HG03520 (cell line): Measurements from ENCODE around the gene DVL3.

Source experiments
- ATAC-seq: cut with Tn5 transposase; IDR thresholded peaks from one replicate; pipeline ENCODE4 v1.9.1; 2021; ENCODE audit warnings: mild to moderate bottlenecking, moderate library complexity; ENCODE audit not compliant: unreplicated experiment

The DVL3 gene

DNA sequence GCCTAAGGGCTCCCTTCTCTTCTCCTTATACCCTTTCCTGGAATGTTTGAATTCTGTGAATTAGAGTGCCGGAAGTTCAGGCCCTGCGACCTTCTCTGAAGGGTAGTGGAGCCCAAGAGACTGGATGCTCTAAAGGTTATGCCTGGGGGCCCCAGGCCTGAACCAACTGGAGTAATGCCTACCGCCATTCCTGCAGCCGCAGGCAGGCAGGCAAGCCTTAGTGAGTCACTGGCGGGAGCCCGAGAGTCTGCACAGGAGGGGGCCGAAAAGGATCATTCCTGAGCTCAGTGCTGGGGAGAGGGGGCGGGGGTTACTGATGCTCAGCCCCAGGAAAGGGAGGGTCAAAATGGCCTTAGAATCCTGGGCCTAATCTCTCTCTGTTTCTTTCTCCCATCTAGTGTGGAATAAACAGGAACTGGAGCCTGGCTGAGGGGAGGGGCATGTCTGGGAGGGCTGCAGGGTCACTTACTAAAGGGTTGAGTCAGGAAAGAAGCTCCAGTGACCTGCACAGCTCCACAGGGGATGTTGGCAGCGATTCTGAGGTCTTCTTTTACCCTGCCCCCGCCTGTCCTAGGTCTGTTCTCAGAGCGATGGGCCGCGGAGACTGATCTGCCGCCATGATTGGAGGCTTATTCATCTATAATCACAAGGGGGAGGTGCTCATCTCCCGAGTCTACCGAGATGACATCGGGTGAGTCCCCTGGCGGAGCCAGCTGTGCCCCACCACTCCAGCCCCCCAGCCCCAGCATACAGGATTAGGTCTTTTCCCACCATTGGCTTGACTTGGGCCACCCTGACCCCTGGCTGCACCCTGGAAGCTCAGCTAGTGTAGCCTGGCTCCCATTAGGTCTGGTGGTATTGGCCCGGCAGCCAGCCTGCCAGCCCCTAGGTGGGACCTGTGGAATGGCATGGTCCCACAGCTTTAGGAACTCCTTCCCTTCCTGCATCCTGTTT lies 21.5 kb downstream of the DVL3 start:
- ATAC-seq: no peak

DNA sequence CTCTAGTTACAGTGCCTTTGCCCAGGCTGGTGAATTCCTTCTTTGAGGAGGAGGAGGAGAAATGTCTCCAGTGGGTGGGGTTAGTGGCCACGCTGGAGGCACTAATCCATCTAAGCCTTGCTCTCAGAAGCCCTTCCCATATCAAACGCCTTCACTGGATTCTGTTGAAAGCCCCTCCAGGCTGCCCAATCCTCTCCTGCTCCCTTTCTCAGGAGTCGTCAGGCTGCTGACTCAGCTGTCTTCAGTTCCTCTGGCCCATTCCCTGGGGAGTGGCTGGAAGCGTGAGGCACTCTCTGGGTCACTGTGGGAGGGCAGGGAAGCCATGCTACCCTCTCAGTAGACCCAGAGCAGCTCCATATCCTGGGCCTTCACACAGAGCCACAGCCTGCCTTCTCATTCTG lies 22.2 kb downstream of the DVL3 start:
- no peak for ATAC-seq

DNA sequence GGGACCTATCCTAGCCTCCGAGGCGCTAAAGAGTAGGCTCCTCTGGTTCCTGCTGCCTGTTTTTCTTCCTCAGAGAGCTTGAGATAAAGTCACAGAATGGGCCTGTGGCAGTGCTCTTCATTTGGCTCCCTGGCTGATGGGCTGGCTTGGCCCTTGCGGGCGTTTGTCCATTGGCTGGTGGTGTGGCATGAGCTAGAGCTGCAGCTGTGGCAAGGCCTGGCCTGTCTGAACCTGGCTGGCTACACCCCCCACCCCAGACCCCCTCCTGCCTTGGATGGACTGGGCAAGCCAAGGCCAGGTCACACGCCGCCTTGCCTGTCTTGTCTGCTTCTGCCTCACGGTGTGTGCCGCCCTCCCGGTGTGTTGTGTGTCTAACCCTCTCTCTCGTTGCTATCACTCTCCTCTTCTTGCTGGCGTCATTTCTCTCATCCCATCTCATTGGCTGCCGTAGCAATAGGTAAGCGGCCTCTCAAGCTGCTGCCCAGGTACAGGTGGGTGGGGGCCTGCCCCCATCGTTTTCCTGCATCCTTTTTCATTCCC lies 22.7 kb downstream of the DVL3 start:
- no peak for ATAC-seq

DNA sequence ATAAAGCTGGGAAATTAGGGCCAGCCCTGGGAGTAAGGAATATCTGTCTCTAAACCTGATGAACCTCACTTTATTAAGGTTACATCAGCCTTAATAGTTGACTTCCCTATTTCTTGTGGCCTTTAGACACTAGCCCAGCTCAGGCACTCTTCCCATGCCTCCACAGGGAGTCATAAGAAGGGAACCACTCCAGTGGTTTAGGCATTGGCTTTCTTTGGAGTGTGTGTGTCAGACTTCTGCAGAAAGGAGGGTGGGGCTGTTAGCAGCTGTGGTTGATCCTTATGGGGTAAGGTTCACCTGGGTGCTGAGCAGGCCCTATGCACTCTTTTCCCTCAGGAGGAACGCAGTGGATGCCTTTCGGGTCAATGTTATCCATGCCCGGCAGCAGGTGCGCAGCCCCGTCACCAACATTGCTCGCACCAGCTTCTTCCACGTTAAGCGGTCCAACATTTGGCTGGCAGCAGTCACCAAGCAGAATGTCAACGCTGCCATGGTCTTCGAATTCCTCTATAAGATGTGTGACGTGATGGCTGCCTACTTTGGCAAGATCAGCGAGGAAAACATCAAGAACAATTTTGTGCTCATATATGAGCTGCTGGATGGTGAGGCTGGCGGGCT lies 23.5 kb downstream of the DVL3 start:
- ATAC-seq: no peak

DNA sequence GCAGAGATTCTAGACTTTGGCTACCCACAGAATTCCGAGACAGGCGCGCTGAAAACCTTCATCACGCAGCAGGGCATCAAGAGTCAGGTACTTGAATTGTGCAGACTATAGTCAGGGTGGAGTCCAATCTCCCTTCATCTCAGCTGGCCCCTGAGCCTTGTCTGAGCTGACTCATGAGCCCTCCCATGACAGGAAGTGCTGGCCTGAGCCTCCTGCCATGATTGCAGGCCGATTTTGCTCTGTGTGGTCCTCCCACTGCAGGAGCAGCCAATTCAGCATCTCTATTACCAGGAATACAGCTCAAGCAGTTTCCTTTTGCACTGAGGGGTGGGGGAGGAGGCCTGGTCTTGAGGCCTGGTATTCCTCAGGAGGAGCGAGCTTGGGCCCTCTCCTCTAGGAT lies 25.0 kb downstream of the DVL3 start:
- no peak for ATAC-seq

DNA sequence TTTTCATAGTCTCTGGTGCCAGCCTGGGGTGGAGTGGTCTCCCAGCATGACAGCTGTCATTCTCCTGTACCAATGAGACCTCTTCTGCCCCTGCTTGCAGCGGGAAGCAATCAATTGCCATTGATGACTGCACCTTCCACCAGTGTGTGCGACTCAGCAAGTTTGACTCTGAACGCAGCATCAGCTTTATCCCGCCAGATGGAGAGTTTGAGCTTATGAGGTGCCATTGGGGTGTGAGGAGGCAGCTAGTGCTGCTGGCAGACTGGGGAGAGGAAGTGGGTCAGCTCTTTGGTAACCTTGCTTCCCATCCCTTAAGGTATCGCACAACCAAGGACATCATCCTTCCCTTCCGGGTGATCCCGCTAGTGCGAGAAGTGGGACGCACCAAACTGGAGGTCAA lies 26.4 kb downstream of the DVL3 start:
- no peak for ATAC-seq

DNA sequence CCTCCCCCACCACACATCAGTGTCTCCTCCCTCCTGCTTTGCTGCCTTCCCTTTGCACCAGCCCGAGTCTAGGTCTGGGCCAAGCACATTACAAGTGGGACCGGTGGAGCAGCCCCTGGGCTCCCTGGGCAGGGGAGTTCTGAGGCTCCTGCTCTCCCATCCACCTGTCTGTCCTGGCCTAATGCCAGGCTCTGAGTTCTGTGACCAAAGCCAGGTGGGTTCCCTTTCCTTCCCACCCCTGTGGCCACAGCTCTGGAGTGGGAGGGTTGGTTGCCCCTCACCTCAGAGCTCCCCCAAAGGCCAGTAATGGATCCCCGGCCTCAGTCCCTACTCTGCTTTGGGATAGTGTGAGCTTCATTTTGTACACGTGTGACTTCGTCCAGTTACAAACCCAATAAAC lies 28.5 kb downstream of the DVL3 start:
- no peak for ATAC-seq

DNA sequence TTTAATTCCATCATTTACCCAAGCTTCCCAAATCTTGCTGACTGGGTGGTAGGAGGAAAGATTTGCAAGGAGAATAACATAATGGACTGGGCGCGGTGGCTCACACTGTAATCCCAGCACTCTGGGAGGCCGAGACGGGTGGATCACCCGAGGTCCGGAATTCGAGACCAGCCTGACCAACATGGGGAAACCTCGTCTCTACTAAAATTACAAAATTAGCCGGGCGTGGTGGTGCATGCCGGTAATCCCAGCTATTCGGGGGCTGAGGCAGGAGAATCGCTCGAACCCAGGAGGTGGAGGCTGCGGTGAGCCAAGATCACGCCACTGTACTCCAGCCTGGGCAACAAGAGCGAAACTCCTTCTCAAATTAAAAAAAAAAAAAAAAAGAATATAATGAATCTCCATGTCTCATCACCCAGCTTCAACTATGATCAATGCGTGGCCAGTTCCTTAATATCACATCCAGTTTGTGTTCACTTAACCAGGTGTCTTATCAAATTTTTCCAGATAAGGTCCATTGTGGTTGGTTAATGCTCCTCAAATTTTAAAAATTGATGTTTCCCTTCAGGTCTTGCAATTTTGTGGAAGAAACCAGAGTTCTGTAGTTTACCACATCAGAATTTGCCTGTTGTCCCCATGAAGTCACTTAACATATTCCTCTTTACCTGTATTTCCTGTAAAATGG lies 29.5 kb downstream of the DVL3 start:
- no peak for ATAC-seq

DNA sequence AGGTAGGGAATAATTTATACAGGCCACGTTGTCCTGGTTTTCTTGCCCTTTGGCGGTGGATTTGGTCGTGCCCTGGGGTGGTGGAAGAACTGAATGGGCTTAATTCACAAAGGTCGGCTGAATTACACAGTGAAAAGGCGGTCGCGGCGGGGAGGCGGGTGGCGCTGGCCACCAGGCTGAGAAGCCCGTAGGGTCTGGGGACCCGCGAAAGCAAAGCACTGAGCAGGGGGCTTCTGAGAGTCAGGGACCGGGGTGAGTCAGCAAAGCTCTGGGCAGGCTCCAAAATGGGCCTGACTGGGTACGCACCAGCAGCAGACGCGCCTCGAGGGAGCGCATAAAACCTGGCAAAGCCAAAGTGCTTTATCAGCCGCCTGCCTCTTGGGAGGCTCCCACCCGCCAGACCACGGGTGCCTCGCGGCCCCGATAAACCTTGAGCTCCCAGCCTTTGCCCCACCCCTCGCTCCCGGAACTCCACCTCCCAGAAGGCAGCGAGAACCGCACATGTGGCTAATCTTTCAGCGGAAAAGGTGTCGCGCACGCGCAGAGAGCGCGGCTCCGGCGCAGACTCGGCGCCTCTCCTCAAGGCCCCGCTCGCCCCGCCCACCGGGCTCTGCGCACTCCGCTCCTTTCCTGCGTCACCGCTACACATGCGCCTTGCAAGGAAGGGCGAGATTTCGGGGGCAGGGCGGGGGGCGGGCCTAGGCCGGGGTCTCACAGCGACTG lies 30.4 kb downstream of the DVL3 start:
- ATAC-seq: peak; percentile 87

DNA sequence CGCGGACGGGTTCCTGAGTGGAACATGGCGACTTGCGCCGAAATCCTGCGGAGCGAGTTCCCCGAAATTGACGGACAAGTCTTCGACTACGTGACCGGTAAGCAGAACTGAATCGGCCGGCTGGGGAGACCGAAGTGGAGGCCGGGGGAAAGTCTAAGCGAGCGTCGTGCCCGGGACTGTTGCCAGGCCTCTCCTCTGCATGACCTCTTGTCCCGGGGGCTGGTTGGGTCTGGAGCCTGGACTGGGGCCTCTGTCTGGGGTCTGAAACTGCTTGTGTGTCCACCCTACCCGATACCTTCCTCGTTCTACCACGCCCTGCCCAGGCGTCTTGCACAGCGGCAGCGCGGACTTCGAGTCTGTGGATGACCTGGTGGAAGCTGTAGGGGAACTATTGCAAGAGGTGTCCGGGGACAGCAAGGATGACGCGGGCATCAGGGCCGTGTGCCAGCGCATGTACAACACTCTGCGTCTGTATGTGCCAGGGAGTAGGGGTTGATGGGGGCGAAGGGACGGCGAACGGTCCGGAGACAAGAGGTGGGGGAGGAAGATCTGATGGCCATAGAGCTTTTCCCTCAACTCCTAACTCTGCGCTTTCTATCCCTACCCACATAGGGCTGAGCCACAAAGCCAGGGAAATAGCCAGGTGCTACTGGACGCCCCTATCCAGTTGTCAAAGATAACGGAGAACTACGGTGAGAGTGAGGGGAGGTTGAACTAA lies 31.2 kb downstream of the DVL3 start, which contains the start of gene ABCF3:
ABCF3 (plus strand) TSS at position 16 of the 718 bp plus-strand sequence; CDS start at position 25, 9 bp downstream.
- ATAC-seq: peak; percentile 18

DNA sequence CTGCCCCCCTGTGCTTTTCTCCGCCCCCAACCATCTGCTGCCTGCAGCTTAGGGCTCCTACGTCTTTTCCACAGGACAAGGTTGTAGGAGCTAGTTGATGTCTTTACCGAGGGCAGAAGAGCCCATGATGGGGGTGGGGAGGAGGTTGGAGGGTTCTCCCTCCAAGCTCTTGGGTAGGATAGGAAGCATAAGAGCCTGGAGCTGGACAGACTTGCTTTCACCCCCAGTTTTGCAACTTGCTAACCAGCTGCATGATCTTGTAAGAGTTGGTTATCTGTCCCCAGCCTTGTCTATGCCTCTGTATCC lies 31.7 kb downstream of the DVL3 start:
- ATAC-seq: no peak

DNA sequence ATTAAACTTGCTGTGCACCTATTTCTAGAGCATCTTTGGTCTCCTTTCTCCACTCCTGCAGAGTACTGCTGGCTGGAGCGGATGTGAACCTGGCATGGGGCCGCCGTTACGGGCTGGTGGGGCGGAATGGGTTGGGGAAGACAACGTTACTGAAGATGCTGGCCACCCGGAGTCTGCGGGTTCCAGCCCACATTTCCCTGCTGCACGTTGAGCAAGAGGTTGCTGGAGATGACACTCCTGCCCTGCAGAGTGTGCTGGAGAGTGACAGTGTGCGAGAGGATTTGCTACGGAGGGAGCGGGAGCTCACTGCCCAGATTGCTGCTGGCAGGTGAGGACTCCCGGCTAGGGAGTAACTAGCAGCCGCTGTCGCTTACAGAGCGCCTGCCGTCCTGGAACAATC lies 32.9 kb downstream of the DVL3 start:
- ATAC-seq: no peak

DNA sequence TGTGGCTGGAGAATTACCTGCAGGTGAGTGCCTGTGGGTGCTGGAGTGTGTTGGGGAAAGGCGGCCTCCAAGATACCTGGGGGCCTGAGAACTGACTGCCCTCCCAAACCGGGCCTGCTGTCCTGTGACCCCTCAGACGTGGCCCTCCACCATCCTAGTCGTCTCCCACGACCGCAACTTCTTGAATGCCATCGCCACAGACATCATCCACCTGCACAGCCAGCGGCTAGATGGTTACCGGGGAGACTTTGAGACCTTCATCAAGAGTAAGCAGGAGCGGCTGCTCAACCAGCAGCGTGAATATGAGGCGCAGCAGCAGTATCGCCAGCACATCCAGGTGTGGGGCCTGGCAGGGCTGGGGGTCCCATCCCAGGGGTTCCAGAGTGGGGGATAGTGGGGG lies 34.2 kb downstream of the DVL3 start:
- ATAC-seq: no peak

DNA sequence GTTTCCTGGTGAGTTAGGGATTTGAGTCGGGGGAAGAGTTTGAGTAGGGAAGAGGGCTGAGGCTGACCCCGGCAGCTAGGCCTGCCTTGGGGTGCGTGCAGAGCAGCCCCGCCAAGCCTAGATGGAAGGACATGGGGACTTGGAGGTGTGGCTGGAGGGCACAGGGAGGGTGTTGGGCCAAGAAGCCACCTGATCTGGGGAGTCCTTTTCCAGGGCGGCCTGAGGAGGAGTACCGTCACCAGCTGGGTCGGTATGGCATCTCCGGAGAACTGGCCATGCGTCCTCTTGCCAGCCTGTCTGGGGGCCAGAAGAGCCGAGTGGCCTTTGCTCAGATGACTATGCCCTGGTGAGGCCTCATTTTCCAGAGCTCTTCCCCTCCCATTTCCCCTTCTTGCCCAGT lies 37.7 kb downstream of the DVL3 start:
- no peak for ATAC-seq

DNA sequence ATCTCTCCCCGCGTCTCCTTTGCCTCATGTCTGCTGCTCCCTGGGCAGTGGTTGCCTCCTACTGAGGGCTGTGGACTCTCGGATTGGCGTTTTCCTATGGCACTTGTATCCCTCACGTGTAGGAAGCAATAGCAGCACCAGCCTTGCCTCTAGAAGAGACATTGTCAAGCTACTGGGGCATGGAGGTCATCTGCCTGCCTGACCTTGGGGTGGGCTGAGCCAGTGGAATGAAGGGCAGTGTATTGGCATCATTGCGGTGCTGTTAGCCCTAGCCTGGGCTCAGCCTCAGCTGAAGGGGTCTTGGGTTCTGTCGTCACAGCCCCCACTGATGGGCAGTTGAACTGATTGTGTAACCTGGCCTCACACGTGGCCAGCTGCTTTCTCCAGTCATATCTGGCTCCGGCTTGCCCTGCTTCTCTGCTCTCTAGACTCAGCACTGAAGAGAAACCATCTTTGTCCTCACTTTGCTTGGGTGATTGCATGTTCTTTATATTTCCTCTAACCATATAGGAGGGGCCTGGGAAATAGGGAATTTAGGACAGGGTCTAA lies 38.9 kb downstream of the DVL3 start:
- ATAC-seq: no peak

DNA sequence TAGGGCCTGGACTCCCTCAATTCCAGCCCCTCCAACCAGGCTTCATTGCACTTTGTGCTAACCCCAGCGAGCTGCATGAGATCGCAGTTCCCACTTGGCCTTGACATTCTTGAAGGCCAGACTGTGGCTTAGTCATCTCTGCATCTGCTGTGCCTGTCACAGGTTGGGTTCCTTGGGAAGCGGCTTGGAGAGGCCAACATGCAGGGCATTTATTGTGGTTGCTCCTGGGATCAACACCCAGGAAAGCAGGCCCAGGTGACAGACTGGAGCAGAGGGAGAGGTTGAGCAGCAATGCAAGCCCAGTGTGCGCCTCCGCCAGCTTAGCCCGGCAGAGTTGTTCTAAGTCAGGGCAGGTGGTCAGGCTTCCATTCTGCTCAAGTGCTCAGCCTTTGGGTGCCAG lies 41.4 kb downstream of the DVL3 start:
- ATAC-seq: no peak

DNA sequence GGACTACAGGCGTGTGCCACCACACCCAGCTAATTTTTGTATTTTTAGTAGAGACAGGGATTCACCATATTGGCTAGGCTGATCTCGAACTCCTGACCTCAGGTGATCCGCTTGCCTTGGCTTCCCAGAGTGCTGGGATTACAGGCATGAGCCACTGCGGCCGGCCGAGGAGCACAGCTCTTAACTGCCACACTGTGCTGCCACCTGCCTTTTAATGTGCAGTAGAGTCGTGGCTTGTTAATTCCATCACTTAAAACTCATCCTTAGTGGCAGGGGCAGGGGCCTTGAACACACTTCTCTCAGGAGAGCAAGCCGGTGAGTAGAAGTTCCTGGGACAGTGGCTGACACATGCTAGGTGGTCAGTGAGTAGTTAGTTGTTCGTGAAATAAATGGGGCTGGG lies 43.3 kb downstream of the DVL3 start:
- no peak for ATAC-seq

DNA sequence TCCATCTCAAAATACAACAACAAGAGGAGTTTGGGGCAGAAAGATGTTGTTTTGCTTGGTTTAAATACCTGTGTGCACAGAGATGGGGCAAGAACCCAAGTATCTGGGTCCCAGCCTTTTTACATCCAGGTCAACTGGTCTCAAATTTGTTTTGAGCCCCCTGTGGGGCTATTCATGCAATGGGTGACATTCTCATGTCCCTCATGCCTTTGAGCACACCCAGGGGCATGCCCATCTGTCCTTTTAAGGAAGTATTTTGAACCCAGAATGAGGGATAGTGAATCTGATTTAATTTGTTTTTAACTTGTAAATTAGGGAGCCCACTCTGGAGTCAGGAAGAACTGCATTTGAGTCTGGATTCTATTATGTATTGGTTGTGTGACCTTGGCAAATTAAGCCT lies 45.6 kb downstream of the DVL3 start:
- no peak for ATAC-seq

DNA sequence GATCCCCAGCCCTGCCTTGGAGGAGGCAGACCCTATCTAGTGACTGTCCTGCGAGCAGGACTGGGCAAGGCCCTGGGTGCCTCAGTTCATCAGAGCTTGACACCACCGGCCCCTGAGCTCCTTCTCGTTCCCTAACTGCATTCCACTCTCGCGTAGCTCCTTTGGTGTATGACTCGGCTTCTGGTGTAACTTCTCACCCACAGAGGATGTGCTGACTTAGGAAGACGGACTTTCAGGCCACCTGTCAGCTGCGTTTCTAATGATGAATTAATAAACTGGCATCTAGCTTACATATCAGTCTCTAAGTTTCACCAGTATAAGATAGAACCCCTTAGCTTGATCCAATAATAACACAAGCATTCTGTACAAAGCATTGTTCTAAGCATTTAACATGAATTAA lies 48.3 kb downstream of the DVL3 start:
- ATAC-seq: no peak
